A673 (cell line): ENCODE data around the gene PI3. TPM values are rescaled to one million over a fixed set of nuclear protein-coding genes. Genes with fewer than 3 reads are reported as not detected.
A peak's percentile ranks its signal among the peaks of the same experiment; 100 is the strongest.

Experiments used
- Bru-seq: library from RNA; stranded (reverse); fragments of 400-500 nt; gene quantifications from one replicate; lab custom pipeline; 2021; lab: Mats Ljungman, UMichigan
- BruChase-seq, 2 experiments: library from RNA; stranded (reverse); fragments of 400-500 nt; gene quantifications; one replicate each; lab custom pipeline; 2021; lab: Mats Ljungman, UMichigan
- BruUV-seq: library from RNA; stranded (reverse); fragments of 400-500 nt; replicated peaks from 2 replicates; lab custom pipeline; 2021; lab: Mats Ljungman, UMichigan
- CTCF ChIA-PET: fragments of 300-600 bp; sonication (Branson Sonifier 250); formaldehyde crosslinking; loops from one replicate; lab custom pipeline; 2022; ENCODE audit warnings: antibody characterized with exemption; lab: Charles Lee
- POLR2A ChIA-PET: fragments of 300-600 bp; sonication (Branson Sonifier 250); formaldehyde crosslinking; loops from one replicate; lab custom pipeline; 2022; ENCODE audit warnings: antibody characterized with exemption; ENCODE audit not compliant: low non-redundant PET; lab: Charles Lee
- DNase-seq: peaks from one replicate; pipeline ENCODE4 v3.0.0-alpha.2; 2015; ENCODE audit warnings: low spot score
- H3K27ac ChIP-seq: fragments of 200-600 bp; sonication (generic); 2 replicates; pipeline ENCODE4 v1.5.1; 2016; ENCODE audit warnings: mixed run types, low read depth, mild to moderate bottlenecking, mixed read lengths, antibody characterized with exemption, low read length; ENCODE audit not compliant: poor library complexity, severe bottlenecking
- H3K27me3 ChIP-seq: fragments of 200-600 bp; sonication (generic); replicated peaks from 2 replicates; pipeline ENCODE4 v1.6.1; 2017; ENCODE audit warnings: mixed run types, low read depth, mild to moderate bottlenecking, mixed read lengths, antibody characterized with exemption, low read length; ENCODE audit not compliant: insufficient read depth, poor library complexity
- H3K36me3 ChIP-seq: fragments of 200-600 bp; sonication (generic); 2 replicates; pipeline ENCODE4 v1.6.1; 2016; ENCODE audit warnings: mixed run types, mild to moderate bottlenecking, mixed read lengths, antibody characterized with exemption, low read length; ENCODE audit not compliant: insufficient read depth, poor library complexity, severe bottlenecking
- H3K4me1 ChIP-seq: fragments of 200-600 bp; sonication (generic); 2 replicates; pipeline ENCODE4 v1.6.1; 2017; ENCODE audit warnings: mixed run types, mild to moderate bottlenecking, mixed read lengths, antibody characterized with exemption, low read length; ENCODE audit not compliant: insufficient read depth, poor library complexity, severe bottlenecking
- H3K4me3 ChIP-seq: fragments of 200-600 bp; sonication (generic); 2 replicates; pipeline ENCODE4 v1.5.1; 2016; ENCODE audit warnings: low read depth, mixed run types, mild to moderate bottlenecking, mixed read lengths, low read length; ENCODE audit not compliant: poor library complexity, severe bottlenecking
- H3K9me3 ChIP-seq: fragments of 200-600 bp; sonication (generic); 2 replicates; pipeline ENCODE4 v1.6.1; 2016; ENCODE audit warnings: mixed run types, low read depth, mild to moderate bottlenecking, mixed read lengths, antibody characterized with exemption, low read length; ENCODE audit not compliant: poor library complexity, severe bottlenecking
- EZH2 ChIP-seq: fragments of 200-600 bp; sonication (generic); IDR thresholded peaks from 2 replicates; pipeline ENCODE4 v1.6.1; 2017; ENCODE audit warnings: borderline replicate concordance, low read depth, mild to moderate bottlenecking, mixed read lengths, antibody characterized with exemption, low read length; ENCODE audit not compliant: poor library complexity, severe bottlenecking
- intact Hi-C: fragments of 100-400 bp; cut with micrococcal nuclease; formaldehyde crosslinking; loops from one replicate; pipeline ENCODE4 v1.10.0; 2022; ENCODE audit not compliant: unreplicated experiment
- long read RNA-seq: library from polyadenylated mRNA; stranded (forward); transcript quantifications from one replicate; pipeline ENCODE4 v2.0.0, GENCODE V29; 2022
- total RNA-seq: library from RNA; stranded (reverse); gene quantifications from 2 replicates; pipeline ENCODE4 v1.2.3, GENCODE V29; 2021
- TF ChIP-seq, protein P1 (sequence below): fragments of 300-800, 200-600 bp; sonication (generic); conservative IDR thresholded peaks from 2 replicates; pipeline ENCODE4 v1.5.1; 2017; ENCODE audit warnings: low read depth, mild to moderate bottlenecking, antibody characterized with exemption, low read length, moderate library complexity, mixed read lengths

The PI3 gene, protein sequence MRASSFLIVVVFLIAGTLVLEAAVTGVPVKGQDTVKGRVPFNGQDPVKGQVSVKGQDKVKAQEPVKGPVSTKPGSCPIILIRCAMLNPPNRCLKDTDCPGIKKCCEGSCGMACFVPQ
- not detected in 2 replicates for total RNA-seq
- Bru-seq, nascent RNA, result not detected
- not detected for BruChase-seq, experiment 1, labeled RNA remaining after a 2-hour chase
- BruChase-seq, experiment 2, labeled RNA remaining after a 6-hour chase, result percentile 20 among the genes with signal in this experiment
- long read RNA-seq, result 0 reads

DNA sequence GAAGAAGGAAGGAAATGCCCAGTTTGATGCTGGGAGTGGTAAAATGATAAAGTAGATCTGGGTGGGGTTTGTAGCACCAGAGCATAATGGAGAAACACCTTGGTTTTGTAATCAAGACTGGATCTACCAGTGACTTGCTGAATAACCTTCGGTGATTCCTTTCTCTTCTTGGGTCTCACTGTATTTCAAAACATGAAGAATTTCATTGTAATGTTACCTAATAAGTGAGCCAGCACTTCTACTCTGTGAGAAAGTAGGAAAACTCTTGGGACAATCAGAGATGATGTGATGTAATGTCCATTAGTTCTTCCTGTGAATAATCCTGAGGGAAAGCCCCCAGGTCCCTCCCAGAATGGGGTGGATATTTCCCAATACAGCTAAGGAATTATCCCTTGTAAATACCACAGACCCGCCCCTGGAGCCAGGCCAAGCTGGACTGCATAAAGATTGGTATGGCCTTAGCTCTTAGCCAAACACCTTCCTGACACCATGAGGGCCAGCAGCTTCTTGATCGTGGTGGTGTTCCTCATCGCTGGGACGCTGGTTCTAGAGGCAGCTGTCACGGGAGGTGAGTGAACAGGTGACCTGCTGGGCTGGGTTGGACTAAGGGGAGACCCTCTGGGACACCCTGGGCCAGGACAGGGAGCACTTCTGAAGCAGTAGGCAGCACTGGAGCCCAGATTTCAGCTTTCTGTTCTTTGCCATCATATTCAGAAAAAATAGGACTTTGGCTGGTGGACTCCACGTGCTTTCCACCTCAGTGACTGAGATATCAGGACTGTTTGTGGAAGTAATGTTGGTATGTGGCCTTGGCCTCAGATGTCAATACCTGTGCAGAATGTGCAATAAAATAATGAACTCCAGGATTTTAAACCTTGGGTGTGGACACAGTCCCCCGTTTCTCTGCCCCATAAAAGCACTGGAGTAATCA lies at the start of gene PI3:
Gene PI3, plus strand, starts transcription at position 469 of the 931 bp plus-strand sequence. Its CDS starts 21 bp downstream, at position 490.
- peaks cover 16% of the 10 kb centered on the region for H3K4me1 ChIP-seq
- H3K36me3 ChIP-seq, result no peaks in the 10 kb centered on the region
- TF ChIP-seq EZH2, result no peak
- TF ChIP-seq, protein P1, sequence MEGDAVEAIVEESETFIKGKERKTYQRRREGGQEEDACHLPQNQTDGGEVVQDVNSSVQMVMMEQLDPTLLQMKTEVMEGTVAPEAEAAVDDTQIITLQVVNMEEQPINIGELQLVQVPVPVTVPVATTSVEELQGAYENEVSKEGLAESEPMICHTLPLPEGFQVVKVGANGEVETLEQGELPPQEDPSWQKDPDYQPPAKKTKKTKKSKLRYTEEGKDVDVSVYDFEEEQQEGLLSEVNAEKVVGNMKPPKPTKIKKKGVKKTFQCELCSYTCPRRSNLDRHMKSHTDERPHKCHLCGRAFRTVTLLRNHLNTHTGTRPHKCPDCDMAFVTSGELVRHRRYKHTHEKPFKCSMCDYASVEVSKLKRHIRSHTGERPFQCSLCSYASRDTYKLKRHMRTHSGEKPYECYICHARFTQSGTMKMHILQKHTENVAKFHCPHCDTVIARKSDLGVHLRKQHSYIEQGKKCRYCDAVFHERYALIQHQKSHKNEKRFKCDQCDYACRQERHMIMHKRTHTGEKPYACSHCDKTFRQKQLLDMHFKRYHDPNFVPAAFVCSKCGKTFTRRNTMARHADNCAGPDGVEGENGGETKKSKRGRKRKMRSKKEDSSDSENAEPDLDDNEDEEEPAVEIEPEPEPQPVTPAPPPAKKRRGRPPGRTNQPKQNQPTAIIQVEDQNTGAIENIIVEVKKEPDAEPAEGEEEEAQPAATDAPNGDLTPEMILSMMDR, result no peak
- POLR2A ChIA-PET, result no interaction called here
- no peaks in the 10 kb centered on the region for H3K27me3 ChIP-seq
- CTCF ChIA-PET, result no interaction called here
- intact Hi-C loops, result no loop called here
- DNase-seq, result no peak
- BruUV-seq, result no TSS peak
- no peak within 1 kb of the TSS for H3K27ac ChIP-seq
- H3K4me3 ChIP-seq, result no peak within 1 kb of the TSS
- no peaks in the 10 kb centered on the region for H3K9me3 ChIP-seq

DNA sequence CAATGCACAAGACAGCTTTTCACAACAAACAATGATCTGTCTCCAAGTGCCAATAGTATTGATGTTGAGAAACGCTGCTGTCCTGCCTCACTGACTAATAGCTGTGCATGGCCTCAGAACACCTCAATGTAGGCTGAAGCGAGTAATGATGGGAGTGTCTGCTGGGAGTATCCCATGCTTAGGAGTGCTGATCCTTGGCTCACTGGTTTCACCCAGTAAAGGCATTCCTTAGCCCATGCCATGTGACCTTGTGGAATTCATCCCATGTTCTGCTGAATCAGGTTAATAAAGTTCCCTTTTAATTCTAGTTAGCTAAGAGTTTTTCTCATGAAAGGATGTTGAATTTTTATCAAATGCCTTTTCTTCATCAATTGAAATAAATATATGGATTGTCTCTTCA lies 46.6 kb upstream of the PI3 start:
- intact Hi-C loops, result no loop called here
- Histone ChIP-seq H3K36me3 (no peaks in the 10 kb centered on the region), H3K27me3 (peaks cover 25% of the 10 kb centered on the region), H3K27ac (no peak overlapping the region), H3K9me3 (no peaks in the 10 kb centered on the region), H3K4me3 (no peak overlapping the region), H3K4me1 (no peaks in the 10 kb centered on the region)
- POLR2A ChIA-PET, result no interaction called here
- DNase-seq, result no peak
- CTCF ChIA-PET, result no interaction called here
- no peak for TF ChIP-seq EZH2
- TF ChIP-seq, protein P1, result no peak
- no TSS peak for BruUV-seq

DNA sequence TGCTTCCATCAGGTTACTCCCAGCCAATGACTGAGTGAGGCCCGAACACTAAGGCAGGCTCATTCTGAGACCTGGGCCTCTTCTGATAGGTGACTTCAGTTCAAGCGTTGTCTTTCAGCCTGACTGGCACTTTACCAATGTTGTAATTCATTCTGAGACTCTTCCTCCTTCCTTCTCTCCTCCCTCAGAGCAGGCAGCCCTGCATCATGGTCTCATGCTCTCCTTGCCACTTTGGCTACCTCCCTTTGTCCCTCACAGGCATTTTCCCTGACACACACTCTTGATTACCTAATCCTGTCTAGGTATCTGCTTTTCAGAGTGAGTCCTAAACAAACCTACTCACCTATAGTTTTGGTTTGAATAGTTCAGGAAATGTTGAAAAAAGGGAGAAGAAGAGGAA lies 37.8 kb upstream of the PI3 start:
- Histone ChIP-seq H3K4me3 (no peak overlapping the region), H3K27me3 (peaks cover 28% of the 10 kb centered on the region), H3K27ac (no peak overlapping the region), H3K9me3 (no peaks in the 10 kb centered on the region), H3K36me3 (no peaks in the 10 kb centered on the region), H3K4me1 (no peaks in the 10 kb centered on the region)
- ChIA-PET CTCF (no interaction called here), POLR2A (no interaction called here)
- intact Hi-C loops, result no loop called here
- no peak for DNase-seq
- TF ChIP-seq EZH2, result no peak
- TF ChIP-seq, protein P1, result no peak
- no TSS peak for BruUV-seq
